AG04450 (cell line): Measurements from ENCODE around the gene NFX1. TPM values are rescaled to one million over a fixed set of nuclear protein-coding genes. Genes with fewer than 3 reads are reported as not detected.
"Not testable (repeated sequence)": the region's sequence is repeated elsewhere in the genome, so short reads cannot be mapped to it uniquely, and the experiment has no call there.

Experiments
- CTCF ChIA-PET: fragments of 300-600, 350-600 bp; formaldehyde crosslinking; extraction: SDS; loops from one replicate; lab custom pipeline; 2022; ENCODE audit warnings: antibody characterized with exemption, inconsistent platforms; lab: Charles Lee
- POLR2A ChIA-PET: fragments of 350-600 bp; formaldehyde crosslinking; extraction: SDS; loops from one replicate; lab custom pipeline; 2021; ENCODE audit warnings: antibody characterized with exemption, inconsistent platforms; lab: Yijun Ruan, JAX
- DNase-seq: peaks from one replicate; pipeline ENCODE4 v3.0.0-alpha.2; 2011; ENCODE audit warnings: low read depth, low spot score
- H3K27ac ChIP-seq: one replicate; pipeline ENCODE4 v1.5.1; 2012; ENCODE audit warnings: low read depth, low read length, control low read depth
- H3K27me3 ChIP-seq: one replicate; pipeline ENCODE4 v1.6.0; 2012; ENCODE audit warnings: low read length; ENCODE audit not compliant: control insufficient read depth, insufficient read depth
- H3K4me3 ChIP-seq: 2 replicates; pipeline ENCODE4 v1.5.1; 2011; ENCODE audit warnings: mild to moderate bottlenecking, low read depth, low read length, control low read depth
- H3K9me3 ChIP-seq: 2 replicates; pipeline ENCODE4 v1.5.1; 2012; ENCODE audit warnings: low read length; ENCODE audit not compliant: control insufficient read depth, insufficient read depth
- polyA plus RNA-seq: library from polyadenylated mRNA; depleted of rRNA; stranded (reverse); fragments of >200 nt; gene quantifications from 2 replicates; pipeline ENCODE4 v1.2.3, GENCODE V29; 2011
- TF ChIP-seq, protein P1 (sequence below): IDR thresholded peaks from 2 replicates; pipeline ENCODE4 v1.5.1; 2011; ENCODE audit warnings: low read depth, low read length, control low read depth, inconsistent platforms

Gene NFX1
- polyA plus RNA-seq, 1 experiment = 39.2 TPM

- Histone ChIP-seq H3K27me3 (no peaks in the 10 kb centered on the region), H3K4me3 (no peak overlapping the region), H3K9me3 (peaks cover 5% of the 10 kb centered on the region), H3K27ac (no peak overlapping the region)
- TF ChIP-seq, protein P1, sequence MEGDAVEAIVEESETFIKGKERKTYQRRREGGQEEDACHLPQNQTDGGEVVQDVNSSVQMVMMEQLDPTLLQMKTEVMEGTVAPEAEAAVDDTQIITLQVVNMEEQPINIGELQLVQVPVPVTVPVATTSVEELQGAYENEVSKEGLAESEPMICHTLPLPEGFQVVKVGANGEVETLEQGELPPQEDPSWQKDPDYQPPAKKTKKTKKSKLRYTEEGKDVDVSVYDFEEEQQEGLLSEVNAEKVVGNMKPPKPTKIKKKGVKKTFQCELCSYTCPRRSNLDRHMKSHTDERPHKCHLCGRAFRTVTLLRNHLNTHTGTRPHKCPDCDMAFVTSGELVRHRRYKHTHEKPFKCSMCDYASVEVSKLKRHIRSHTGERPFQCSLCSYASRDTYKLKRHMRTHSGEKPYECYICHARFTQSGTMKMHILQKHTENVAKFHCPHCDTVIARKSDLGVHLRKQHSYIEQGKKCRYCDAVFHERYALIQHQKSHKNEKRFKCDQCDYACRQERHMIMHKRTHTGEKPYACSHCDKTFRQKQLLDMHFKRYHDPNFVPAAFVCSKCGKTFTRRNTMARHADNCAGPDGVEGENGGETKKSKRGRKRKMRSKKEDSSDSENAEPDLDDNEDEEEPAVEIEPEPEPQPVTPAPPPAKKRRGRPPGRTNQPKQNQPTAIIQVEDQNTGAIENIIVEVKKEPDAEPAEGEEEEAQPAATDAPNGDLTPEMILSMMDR = no peak
- ChIA-PET CTCF (interaction anchor here (1.5 to 4.1 kb wide), 2 partner anchors 45 to 123 kb away, joined by 3 to 27 read pairs; no protein-coding TSS in a partner anchor), POLR2A (interaction anchor here (0.9 to 2.7 kb wide), 2 partner anchors 9 to 40 kb away, joined by 3 to 21 read pairs; partner anchors contain the start of gene NFX1)
- DNase-seq = no peak
Measured at GRCh38 chr9:33329979-33330378, 39.7 kb downstream of the NFX1 start.

GRCh38 chr9:33331377-33331891 lies 41.1 kb downstream of the NFX1 start:
- Histone ChIP-seq H3K27me3 (no peaks in the 10 kb centered on the region), H3K27ac (no peak overlapping the region), H3K9me3 (no peaks in the 10 kb centered on the region), H3K4me3 (no peak overlapping the region)
- POLR2A ChIA-PET = interaction anchor here (0.7 to 2.7 kb wide), 2 partner anchors 11 to 288 kb away, joined by 3 to 21 read pairs; no protein-coding TSS in a partner anchor
- CTCF ChIA-PET = interaction anchor here (1.5 to 4.1 kb wide), 2 partner anchors 43 to 122 kb away, joined by 3 to 27 read pairs; no protein-coding TSS in a partner anchor
- TF ChIP-seq, protein P1 = no peak
- no peak for DNase-seq

DNA sequence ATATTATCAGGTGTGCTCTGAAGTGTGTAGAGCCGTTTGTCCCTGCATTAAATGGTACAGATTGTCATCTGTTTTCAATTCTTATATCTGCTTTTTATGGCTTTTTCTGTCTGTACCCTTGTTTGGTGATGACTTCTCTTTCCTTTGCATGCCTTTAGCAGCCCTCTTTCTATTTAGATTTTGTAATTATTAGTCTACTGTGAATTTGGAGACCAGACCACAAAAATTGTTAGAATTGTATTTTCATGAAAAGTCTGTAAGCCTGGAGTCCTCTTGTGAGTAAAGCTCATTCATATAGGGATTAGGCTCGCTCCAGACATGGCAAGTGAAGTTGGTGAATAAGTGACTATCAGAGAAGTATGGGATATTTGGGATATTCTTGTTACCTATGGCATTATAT lies 41.7 kb downstream of the NFX1 start:
- Histone ChIP-seq H3K27ac (no peak overlapping the region), H3K9me3 (no peaks in the 10 kb centered on the region), H3K27me3 (no peaks in the 10 kb centered on the region), H3K4me3 (no peak overlapping the region)
- ChIA-PET POLR2A (no interaction called here), CTCF (interaction anchor here (0.7 to 4.1 kb wide), 2 partner anchors 43 to 45 kb away, joined by 3 to 27 read pairs; no protein-coding TSS in a partner anchor)
- TF ChIP-seq, protein P1 = no peak
- no peak for DNase-seq

DNA sequence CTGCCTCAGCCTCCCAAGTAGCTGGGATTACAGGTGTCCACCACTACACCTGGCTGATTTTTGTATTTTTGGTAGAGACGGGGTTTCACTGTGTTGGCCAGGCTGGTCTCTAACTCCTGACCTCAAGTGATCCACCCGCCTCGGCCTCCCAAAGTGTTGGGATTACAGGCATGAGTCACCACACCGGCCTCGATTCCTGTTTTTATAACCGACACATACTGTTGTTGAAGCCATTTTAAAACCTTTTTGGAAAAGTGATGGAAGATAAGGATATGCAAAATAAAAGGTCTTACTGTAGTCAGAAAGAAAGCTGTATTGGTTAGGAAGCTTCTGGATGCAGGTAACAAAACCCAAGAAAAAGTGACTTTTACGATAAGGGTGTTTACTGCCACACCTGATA lies 42.6 kb downstream of the NFX1 start:
- H3K4me3 ChIP-seq, POLR2A ChIA-PET, H3K27ac ChIP-seq, H3K27me3 ChIP-seq, H3K9me3 ChIP-seq, DNase-seq: not testable (repeated sequence)
- CTCF ChIA-PET = interaction anchor here (1.4 to 4.1 kb wide), 2 partner anchors 12 to 42 kb away, joined by 4 to 27 read pairs; no protein-coding TSS in a partner anchor

- H3K27me3 ChIP-seq = no peaks in the 10 kb centered on the region
- peaks cover 14% of the 10 kb centered on the region for H3K9me3 ChIP-seq
- DNase-seq = no peak
- ChIA-PET POLR2A (no interaction called here), CTCF (interaction anchor here (1.1 kb wide), 1 partner anchor 54 kb away, joined by 4 read pairs; no protein-coding TSS in a partner anchor)
- TF ChIP-seq, protein P1 = no peak
- no peak overlapping the region for H3K4me3 ChIP-seq
- H3K27ac ChIP-seq = no peak overlapping the region
Measured at GRCh38 chr9:33340186-33340585, 49.9 kb downstream of the NFX1 start.
